Erythroblast (primary cell): ENCODE measurements around the gene ANKZF1.

ENCODE experiments used
- GATA1 ChIP-seq: IDR thresholded peaks from 2 replicates; pipeline ENCODE4 v1.6.1; 2011; ENCODE audit warnings: low read depth, mild to moderate bottlenecking, control low read depth, low read length, moderate library complexity
- POLR2A ChIP-seq: IDR thresholded peaks from 2 replicates; pipeline ENCODE4 v1.6.1; 2011; ENCODE audit warnings: mild to moderate bottlenecking, low read length

GRCh38 chr2:219261024-219261855 is 31.6 kb downstream of the ANKZF1 start:
- TF ChIP-seq POLR2A (no peak), GATA1 (no peak)
